Erythroblast (primary cell): ENCODE measurements around the gene SLTM.

Experiments used
- GATA1 ChIP-seq: IDR thresholded peaks from 2 replicates; pipeline ENCODE4 v1.6.1; 2011; ENCODE audit warnings: low read depth, mild to moderate bottlenecking, control low read depth, low read length, moderate library complexity
- POLR2A ChIP-seq: IDR thresholded peaks from 2 replicates; pipeline ENCODE4 v1.6.1; 2011; ENCODE audit warnings: mild to moderate bottlenecking, low read length

DNA sequence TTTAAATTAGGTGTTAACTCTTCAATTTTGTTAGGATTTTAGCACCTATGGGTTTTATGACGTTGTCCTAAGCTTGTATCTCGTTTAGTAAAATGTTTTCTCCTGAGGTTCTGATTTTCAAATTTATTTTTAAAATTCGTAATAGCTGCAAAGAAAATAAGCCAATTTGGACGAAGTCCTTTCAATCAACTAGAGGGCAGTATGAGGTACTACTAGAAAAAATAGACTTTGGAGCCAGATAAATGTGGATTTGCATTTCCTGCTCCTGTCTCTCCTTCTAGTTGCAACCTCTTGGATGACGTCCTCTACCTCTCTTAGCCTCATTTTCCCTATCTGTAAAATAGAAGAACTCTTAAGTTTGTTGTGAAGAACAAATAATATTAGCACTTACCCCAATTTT, 81.1 kb downstream of the SLTM start:
- TF ChIP-seq POLR2A: no peak
- TF ChIP-seq GATA1: no peak
